HG02943 (cell line): ENCODE data around the gene HOXC11.

ENCODE experiments used
- ATAC-seq: cut with Tn5 transposase; IDR thresholded peaks from one replicate; pipeline ENCODE4 v1.9.1; 2021; ENCODE audit warnings: mild to moderate bottlenecking, low read depth, moderate library complexity; ENCODE audit not compliant: unreplicated experiment

HOXC11 gene

DNA sequence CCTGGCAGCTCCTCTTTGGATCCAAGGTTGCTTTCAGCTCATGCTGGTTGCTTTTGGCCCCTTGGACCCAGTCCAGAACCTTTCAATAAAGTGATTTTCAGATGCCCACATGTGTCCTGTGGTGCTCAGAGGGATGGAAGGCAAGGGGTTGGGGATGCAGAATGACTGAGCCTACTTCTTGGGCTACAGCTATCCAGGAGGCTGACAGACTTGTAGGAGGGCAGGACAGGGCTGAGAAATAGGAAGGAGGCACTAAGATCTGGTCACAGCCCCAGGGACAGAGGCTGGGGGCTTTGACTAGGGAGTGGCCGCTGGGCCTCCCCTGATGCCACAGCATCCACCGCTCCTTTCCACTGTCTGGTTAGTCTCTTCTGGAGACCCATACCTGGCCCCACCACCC lies 1.2 kb upstream of the HOXC11 start:
- ATAC-seq, result no peak

DNA sequence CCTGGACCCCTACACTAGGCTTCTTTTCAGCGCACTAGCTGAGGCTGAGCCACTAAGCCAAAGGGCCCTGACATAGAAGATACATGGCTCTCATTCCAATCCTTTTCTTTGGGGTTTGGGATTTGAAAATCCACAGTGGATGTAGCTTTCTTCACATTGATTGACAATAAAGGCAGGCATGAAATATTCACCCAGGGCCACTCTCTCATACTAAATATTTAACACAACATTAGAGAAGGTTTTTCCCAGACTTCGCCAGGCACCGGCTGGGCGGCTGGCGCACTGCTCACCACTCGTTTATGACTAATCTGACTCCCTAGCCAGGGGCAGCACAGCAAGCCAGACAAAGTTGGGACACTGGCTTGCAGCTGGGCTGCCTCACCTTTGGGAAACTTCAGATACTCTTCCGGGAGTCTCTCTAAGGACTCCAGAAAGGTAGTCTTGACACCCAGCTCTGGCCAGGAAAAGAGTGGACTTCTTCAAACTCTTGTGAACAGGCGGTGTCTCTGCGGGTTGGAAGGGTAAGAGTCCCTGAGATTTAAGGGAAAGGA lies 699 bp upstream of the HOXC11 start:
- no peak for ATAC-seq

DNA sequence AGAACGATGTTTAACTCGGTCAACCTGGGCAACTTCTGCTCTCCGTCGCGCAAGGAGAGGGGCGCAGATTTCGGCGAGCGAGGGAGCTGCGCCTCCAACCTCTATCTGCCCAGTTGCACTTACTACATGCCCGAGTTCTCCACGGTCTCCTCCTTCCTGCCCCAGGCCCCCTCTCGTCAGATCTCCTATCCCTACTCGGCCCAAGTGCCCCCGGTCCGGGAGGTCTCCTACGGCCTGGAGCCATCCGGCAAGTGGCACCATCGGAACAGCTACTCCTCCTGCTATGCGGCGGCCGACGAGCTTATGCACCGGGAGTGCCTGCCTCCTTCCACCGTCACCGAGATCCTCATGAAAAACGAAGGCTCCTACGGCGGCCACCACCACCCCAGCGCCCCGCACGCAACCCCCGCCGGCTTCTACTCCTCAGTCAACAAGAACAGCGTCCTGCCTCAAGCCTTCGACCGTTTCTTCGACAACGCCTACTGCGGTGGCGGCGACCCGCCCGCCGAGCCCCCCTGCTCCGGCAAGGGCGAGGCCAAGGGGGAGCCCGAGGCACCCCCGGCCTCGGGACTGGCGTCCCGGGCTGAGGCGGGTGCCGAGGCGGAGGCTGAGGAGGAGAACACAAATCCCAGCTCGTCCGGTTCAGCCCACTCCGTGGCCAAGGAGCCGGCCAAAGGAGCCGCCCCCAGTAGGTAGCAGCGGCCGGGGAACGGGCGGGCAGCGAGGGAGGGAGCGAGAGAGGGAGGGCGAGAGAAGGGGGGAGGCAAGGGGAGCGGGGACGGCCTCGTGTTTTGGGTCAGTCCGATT lies 513 bp downstream of the HOXC11 start:
- no peak for ATAC-seq

- ATAC-seq, result no peak
Measured at GRCh38 chr12:53974084-53975063, 1.4 kb downstream of the HOXC11 start, which contains the start of gene HOTAIR. TSS of gene HOTAIR (minus strand) at chr12:53974954.

DNA sequence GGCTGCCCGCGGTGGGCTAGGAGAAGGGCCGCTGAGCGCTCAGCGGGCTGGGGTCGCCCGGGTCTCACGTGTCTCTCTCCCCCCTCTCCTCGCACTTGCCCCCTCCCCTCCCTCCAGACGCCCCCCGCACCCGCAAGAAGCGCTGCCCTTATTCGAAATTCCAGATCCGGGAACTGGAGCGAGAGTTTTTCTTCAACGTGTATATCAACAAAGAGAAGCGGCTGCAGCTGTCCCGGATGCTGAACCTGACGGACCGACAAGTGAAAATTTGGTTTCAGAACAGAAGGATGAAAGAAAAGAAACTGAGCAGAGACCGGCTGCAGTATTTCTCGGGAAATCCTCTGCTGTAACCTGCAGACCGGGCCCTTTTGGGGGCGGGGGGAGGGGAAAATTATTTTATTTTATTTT lies 2.1 kb downstream of the HOXC11 start:
- ATAC-seq, result no peak

DNA sequence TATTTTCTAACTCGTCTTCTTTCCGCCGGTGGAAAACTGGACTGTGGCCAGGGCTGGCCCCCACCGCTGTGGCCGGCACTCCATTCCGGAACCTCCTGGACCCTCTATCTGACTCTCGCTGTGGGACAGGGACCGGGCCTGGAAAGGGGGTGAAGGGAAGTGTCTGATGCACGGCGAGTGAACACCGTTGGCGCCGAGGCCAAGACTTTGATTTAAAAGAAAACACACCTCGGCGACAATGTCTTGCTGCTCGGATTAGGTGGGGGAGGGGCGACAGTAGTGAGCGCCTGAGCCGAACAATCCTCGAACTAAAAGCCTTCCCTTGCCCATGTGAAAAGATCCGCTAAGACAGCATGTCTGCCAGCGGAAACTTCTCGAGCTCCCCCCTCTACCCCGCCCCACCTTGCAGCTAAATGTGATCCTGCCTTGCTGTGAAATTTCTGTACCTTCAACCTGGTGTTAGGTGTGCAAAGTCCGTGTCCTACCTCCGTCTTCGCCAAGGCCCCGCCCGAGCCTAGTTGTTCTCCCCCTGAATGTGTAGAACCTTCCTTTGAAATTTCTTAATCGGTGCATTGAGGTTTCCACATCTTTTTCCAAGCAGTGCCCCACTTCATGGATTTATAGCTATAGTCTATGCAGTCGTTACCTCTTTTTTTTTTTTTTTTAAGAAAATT lies 2.7 kb downstream of the HOXC11 start:
- ATAC-seq, result no peak

DNA sequence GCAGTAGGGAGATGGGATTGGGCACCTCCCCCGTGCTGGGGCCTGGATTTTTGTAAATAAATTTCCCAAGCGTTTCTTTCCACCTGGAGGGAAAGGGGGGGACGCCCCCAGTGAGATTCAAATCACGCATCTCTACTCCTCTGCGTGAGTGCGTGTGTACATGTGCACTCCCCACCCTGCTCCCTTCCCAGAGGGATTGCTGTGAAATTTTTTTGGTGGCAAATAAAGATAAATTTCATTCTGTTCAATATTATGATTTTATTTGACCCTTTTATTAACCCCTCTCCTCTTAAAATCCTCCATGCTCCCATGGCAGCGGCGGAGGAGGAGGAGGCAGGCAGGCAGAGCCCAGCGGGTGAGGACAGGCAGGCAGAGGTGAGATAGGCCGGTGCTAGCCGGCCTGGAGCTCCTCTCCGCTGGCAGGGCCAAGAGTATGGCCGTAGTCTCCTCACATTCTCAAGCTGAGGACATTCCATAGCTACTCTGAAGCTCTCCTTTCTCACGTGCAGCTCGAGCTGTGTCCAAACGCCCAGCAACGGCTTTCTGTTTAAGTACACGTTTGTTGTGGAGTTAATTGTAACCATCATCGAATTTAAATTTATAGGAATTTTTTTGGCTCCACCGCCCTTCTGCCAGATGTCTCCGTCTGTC lies 3.4 kb downstream of the HOXC11 start:
- no peak for ATAC-seq

- no peak for ATAC-seq
Measured at GRCh38 chr12:53976823-53977595, 4.1 kb downstream of the HOXC11 start.

- no peak for ATAC-seq
Measured at GRCh38 chr12:53977596-53978445, 4.9 kb downstream of the HOXC11 start.

DNA sequence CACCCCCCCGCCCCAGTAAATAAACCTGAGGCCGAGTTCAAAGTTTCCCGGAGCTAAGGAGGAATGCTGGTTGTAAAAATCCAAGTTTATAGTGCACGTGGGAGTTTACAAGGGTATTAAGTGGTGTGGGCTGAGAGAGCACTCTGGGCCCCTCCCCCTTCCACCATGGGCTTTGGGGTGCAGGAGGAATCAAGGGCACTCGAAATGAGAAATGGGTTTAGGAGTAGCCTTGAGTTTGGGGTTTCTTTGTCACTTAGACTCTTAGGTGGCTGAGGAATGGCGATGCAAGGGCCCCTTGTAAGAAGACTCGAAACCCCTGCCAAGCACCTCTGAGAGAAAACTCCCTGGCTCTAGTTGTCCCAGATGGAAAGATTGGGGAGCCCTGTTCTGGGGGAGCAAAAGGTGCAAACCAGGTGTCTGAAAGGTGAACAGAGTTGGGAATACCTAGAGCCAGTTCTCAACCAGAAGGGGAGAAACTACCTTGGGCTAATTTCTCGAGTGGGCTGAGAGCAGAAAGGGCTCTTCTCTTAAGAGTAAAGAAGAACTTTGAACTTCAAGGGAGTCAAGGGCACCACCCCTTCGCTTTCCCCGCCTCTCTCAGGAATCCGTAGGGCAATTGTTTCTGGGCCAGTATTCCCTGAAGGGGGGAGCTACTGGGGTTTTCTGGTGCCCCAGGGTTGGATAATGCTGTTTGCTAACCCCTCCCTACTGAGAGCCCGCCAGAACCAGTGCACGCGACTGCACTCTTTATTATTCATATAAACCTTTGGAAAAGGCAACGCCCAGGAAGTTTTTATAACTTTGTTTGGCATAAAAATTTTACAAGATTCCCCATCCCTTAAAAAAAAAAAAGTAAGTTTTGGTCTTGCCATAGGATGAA lies 5.8 kb downstream of the HOXC11 start:
- no peak for ATAC-seq

- no peak for ATAC-seq
Measured at GRCh38 chr12:53980104-53980801, 7.3 kb downstream of the HOXC11 start.

DNA sequence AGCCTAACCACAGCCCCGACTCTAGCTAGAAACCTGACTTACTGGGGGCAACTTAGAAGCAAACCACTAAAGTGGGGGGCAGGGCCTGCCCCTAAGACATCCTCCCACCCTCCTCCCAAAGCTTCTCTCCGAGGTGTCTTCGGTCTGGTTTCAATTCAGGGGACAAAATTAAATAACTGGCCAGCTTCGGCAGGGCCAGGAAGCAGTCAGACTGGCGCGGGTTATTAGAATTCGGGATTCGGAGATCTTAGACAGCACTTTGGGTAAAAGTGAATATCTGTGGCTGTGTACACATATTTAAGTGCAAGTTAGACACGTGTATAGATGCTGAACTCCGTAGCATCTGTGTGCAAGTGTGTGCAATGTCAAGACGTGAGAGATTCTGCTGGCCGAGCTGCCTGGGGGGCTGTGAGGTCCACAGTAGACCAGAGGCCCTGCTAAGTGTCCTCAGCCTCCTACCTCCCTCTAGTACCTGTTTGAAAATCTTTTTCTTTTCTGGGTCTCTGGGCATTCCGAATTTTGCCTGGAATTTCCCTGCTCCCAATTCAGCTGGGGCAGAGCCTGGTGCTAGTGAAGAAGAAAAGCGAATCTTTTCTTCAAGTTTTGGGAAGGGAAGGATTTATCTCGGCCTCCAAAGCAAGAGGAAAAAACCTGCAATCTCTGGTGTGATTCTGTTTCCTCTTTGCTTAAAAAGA lies 8.0 kb downstream of the HOXC11 start:
- ATAC-seq, result no peak

DNA sequence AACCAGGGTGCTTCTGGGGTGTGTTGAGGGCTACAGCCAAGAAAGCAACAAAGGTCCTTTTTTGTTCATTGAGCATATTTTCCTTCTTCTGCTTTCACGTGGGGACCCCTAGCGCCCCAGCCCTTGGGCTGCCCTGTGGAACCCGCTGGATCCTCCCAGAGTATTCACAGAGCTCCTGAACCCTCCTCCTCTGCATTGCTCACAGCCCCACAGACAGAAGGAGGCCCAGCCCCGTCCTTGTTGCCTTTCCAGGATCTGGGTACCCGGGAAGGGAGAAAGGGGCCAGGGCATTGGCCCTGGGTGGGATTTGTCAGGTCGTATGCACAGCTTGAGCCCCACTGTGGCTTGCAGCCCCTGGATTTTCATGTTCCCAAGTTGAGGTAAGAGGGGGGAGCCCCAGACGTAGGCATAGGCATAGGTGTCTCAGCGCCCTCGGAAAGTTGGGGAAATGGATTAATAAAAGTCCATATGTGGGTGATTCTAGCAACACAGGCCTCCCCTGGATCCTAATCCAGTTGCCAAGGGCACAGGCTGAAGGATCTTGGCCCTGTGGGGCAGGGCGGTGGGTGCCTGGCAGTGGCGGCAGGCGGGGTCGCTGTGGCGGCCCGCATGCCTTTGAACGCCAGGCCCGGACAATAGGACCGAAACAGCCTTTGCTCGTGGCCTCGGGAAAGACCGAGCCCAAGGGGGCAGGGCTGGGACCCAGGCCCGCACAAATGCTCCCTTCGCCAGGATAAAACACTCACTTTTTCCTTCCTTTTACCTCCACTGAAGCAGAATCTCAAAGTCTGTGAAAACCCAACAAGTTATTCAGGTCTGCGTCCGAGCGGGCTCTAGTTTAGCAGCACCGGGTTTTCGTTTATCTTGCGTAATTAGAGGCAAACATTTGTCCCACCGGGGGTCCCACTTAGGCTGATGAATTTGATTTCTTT lies 9.0 kb downstream of the HOXC11 start:
- ATAC-seq, result no peak

DNA sequence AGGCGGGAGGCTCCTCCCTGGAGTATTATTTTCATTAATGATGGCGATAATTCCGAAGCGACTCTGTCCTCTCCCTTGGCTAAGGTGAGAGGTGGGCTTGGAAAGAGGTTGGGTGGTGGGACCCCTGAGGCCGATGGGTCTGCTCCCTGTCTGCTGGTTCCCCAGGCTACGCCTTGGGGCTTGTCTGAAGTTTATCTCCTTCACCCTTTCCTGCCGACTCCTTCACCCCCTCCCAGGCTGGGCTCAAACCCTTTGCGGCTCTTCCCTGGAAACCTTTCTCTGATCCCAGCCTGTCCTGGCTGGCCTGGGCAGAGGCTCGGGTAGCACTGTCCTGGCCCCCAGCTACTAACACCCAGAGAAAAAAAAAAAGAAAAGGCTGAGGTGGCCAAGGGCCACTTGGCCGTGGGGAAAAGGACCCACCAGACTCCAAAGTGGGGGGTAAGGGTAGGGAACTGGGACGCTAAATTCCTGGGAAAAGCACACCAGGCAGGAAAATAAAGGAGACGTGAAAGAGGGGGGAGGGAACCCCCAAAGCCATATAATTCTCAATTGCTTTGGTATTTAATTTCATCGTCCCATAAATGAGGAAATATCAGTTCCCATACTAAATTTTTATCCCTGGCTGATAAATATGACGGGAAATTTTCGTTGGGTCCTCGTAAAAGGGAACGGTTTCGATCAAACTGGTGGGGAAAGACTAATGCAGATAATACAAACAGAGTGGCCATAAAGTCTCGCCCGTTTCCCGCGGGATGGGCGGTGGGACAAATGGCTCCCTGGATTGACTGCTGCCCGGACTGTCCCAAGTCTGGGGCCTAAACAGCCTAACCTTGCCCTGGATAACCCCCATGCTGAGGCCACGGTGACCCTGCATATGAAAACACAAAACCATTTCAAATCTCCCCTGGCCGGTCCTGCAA lies 10.0 kb downstream of the HOXC11 start:
- no peak for ATAC-seq
